Measurements from ENCODE around the gene C6orf118. TPM values are rescaled to one million over a fixed set of nuclear protein-coding genes. Genes with fewer than 3 reads are reported as not detected.
A peak's percentile ranks its signal among the peaks of the same experiment; 100 is the strongest.

C6orf118 gene
- total and polyA plus RNA-seq, 9 donors = 0.87 to 2.1 (median 1.3) TPM

- Histone ChIP-seq H3K4me1 (ENCODE audit: control insufficient read depth, insufficient read depth, low read length) (no peaks in the 10 kb centered on the region), H3K27me3 (ENCODE audit: control insufficient read depth, insufficient read depth, low read length) (no peaks in the 10 kb centered on the region), H3K36me3 (ENCODE audit: control insufficient read depth, insufficient read depth, low read length) (no peaks in the 10 kb centered on the region), H3K9me3 (replicated peaks; ENCODE audit: control insufficient read depth, low read depth, low read length) (no peaks in the 10 kb centered on the region), H3K27ac (ENCODE audit: low read length) (no peak overlapping the region), H3K4me3 (ENCODE audit: low read length) (no peak overlapping the region)
- 67% methylated on average over 9 of the region's 13 CpGs for WGBS (ENCODE audit: insufficient coverage)
- DNase-seq = no peak
Observed at GRCh38 chr6:165300422-165300936, 8.9 kb downstream of the C6orf118 start.

- no CpG with 5 or more reads among the region's 5 CpGs for whole genome bisulfite sequencing (ENCODE audit: insufficient coverage)
- H3K27me3 ChIP-seq (ENCODE audit: control insufficient read depth, insufficient read depth, low read length) = no peaks in the 10 kb centered on the region
- no peak overlapping the region for H3K4me3 ChIP-seq (ENCODE audit: low read length)
- DNase-seq = no peak
- no peaks in the 10 kb centered on the region for H3K36me3 ChIP-seq (ENCODE audit: control insufficient read depth, insufficient read depth, low read length)
- no peaks in the 10 kb centered on the region for H3K9me3 ChIP-seq (replicated peaks; ENCODE audit: control insufficient read depth, low read depth, low read length)
- no peaks in the 10 kb centered on the region for H3K4me1 ChIP-seq (ENCODE audit: control insufficient read depth, insufficient read depth, low read length)
- no peak overlapping the region for H3K27ac ChIP-seq (ENCODE audit: low read length)
Observed at GRCh38 chr6:165298875-165299274, 10.5 kb downstream of the C6orf118 start.

GRCh38 chr6:165298402-165298801, 11.0 kb downstream of the C6orf118 start:
- no peaks in the 10 kb centered on the region for H3K4me1 ChIP-seq (ENCODE audit: control insufficient read depth, insufficient read depth, low read length)
- no peak overlapping the region for H3K4me3 ChIP-seq (ENCODE audit: low read length)
- no peak overlapping the region for H3K27ac ChIP-seq (ENCODE audit: low read length)
- DNase-seq = no peak
- 94% methylated on average over 3 of the region's 6 CpGs for WGBS (ENCODE audit: insufficient coverage)
- H3K36me3 ChIP-seq (ENCODE audit: control insufficient read depth, insufficient read depth, low read length) = no peaks in the 10 kb centered on the region
- no peaks in the 10 kb centered on the region for H3K9me3 ChIP-seq (replicated peaks; ENCODE audit: control insufficient read depth, low read depth, low read length)
- H3K27me3 ChIP-seq (ENCODE audit: control insufficient read depth, insufficient read depth, low read length) = no peaks in the 10 kb centered on the region

GRCh38 chr6:165292657-165293056, 16.7 kb downstream of the C6orf118 start:
- no peaks in the 10 kb centered on the region for H3K4me1 ChIP-seq (ENCODE audit: control insufficient read depth, insufficient read depth, low read length)
- DNase-seq = no peak
- no peaks in the 10 kb centered on the region for H3K36me3 ChIP-seq (ENCODE audit: control insufficient read depth, insufficient read depth, low read length)
- no peaks in the 10 kb centered on the region for H3K9me3 ChIP-seq (replicated peaks; ENCODE audit: control insufficient read depth, low read depth, low read length)
- H3K27me3 ChIP-seq (ENCODE audit: control insufficient read depth, insufficient read depth, low read length) = no peaks in the 10 kb centered on the region
- 68% methylated on average over 5 of the region's 6 CpGs for WGBS (ENCODE audit: insufficient coverage)
- no peak overlapping the region for H3K27ac ChIP-seq (ENCODE audit: low read length)
- no peak overlapping the region for H3K4me3 ChIP-seq (ENCODE audit: low read length)

GRCh38 chr6:165274611-165275010, 34.8 kb downstream of the C6orf118 start:
- H3K4me1 ChIP-seq (ENCODE audit: control insufficient read depth, insufficient read depth, low read length) = no peaks in the 10 kb centered on the region
- WGBS (ENCODE audit: insufficient coverage) = 71% methylated on average over 1 of the region's 3 CpGs
- H3K27ac ChIP-seq (ENCODE audit: low read length) = no peak overlapping the region
- no peaks in the 10 kb centered on the region for H3K9me3 ChIP-seq (replicated peaks; ENCODE audit: control insufficient read depth, low read depth, low read length)
- no peaks in the 10 kb centered on the region for H3K36me3 ChIP-seq (ENCODE audit: control insufficient read depth, insufficient read depth, low read length)
- no peaks in the 10 kb centered on the region for H3K27me3 ChIP-seq (ENCODE audit: control insufficient read depth, insufficient read depth, low read length)
- no peak for DNase-seq
- no peak overlapping the region for H3K4me3 ChIP-seq (ENCODE audit: low read length)

- no peaks in the 10 kb centered on the region for H3K27me3 ChIP-seq (ENCODE audit: control insufficient read depth, insufficient read depth, low read length)
- no peak overlapping the region for H3K27ac ChIP-seq (ENCODE audit: low read length)
- no peak overlapping the region for H3K4me3 ChIP-seq (ENCODE audit: low read length)
- no peaks in the 10 kb centered on the region for H3K9me3 ChIP-seq (replicated peaks; ENCODE audit: control insufficient read depth, low read depth, low read length)
- no peak for DNase-seq
- H3K36me3 ChIP-seq (ENCODE audit: control insufficient read depth, insufficient read depth, low read length) = no peaks in the 10 kb centered on the region
- WGBS (ENCODE audit: insufficient coverage) = 82% methylated on average over 4 of the region's 6 CpGs
- H3K4me1 ChIP-seq (ENCODE audit: control insufficient read depth, insufficient read depth, low read length) = no peaks in the 10 kb centered on the region
Observed at GRCh38 chr6:165272585-165272984, 36.8 kb downstream of the C6orf118 start.

GRCh38 chr6:165268987-165269386, 40.4 kb downstream of the C6orf118 start:
- Histone ChIP-seq H3K4me1 (ENCODE audit: control insufficient read depth, insufficient read depth, low read length) (peaks cover 3% of the 10 kb centered on the region), H3K4me3 (ENCODE audit: low read length) (no peak overlapping the region), H3K9me3 (replicated peaks; ENCODE audit: control insufficient read depth, low read depth, low read length) (no peaks in the 10 kb centered on the region), H3K36me3 (ENCODE audit: control insufficient read depth, insufficient read depth, low read length) (no peaks in the 10 kb centered on the region), H3K27ac (ENCODE audit: low read length) (no peak overlapping the region), H3K27me3 (ENCODE audit: control insufficient read depth, insufficient read depth, low read length) (no peaks in the 10 kb centered on the region)
- 61% methylated on average over 7 of the region's 7 CpGs for WGBS (ENCODE audit: insufficient coverage)
- peak; percentile 5 for DNase-seq

- H3K36me3 ChIP-seq (ENCODE audit: control insufficient read depth, insufficient read depth, low read length) = no peaks in the 10 kb centered on the region
- no peaks in the 10 kb centered on the region for H3K9me3 ChIP-seq (replicated peaks; ENCODE audit: control insufficient read depth, low read depth, low read length)
- DNase-seq = peak; percentile 9
- H3K4me1 ChIP-seq (ENCODE audit: control insufficient read depth, insufficient read depth, low read length) = peaks cover 3% of the 10 kb centered on the region
- no peak overlapping the region for H3K4me3 ChIP-seq (ENCODE audit: low read length)
- H3K27me3 ChIP-seq (ENCODE audit: control insufficient read depth, insufficient read depth, low read length) = no peaks in the 10 kb centered on the region
- 67% methylated on average over 1 of the region's 1 CpG for WGBS (ENCODE audit: insufficient coverage)
- no peak overlapping the region for H3K27ac ChIP-seq (ENCODE audit: low read length)
Observed at GRCh38 chr6:165266621-165267020, 42.8 kb downstream of the C6orf118 start.

- Histone ChIP-seq H3K4me3 (ENCODE audit: low read length) (no peak overlapping the region), H3K4me1 (ENCODE audit: control insufficient read depth, insufficient read depth, low read length) (peaks cover 3% of the 10 kb centered on the region), H3K27ac (ENCODE audit: low read length) (no peak overlapping the region), H3K9me3 (replicated peaks; ENCODE audit: control insufficient read depth, low read depth, low read length) (no peaks in the 10 kb centered on the region), H3K27me3 (ENCODE audit: control insufficient read depth, insufficient read depth, low read length) (no peaks in the 10 kb centered on the region), H3K36me3 (ENCODE audit: control insufficient read depth, insufficient read depth, low read length) (no peaks in the 10 kb centered on the region)
- DNase-seq = peak; percentile 7
- WGBS (ENCODE audit: insufficient coverage) = 63% methylated on average over 5 of the region's 5 CpGs
Observed at GRCh38 chr6:165266191-165266590, 43.2 kb downstream of the C6orf118 start.

GRCh38 chr6:165260462-165260861, 48.9 kb downstream of the C6orf118 start:
- DNase-seq = no peak
- H3K4me3 ChIP-seq (ENCODE audit: low read length) = no peak overlapping the region
- H3K9me3 ChIP-seq (replicated peaks; ENCODE audit: control insufficient read depth, low read depth, low read length) = peaks cover 6% of the 10 kb centered on the region
- WGBS (ENCODE audit: insufficient coverage) = no CpG with 5 or more reads among the region's 2 CpGs
- H3K27me3 ChIP-seq (ENCODE audit: control insufficient read depth, insufficient read depth, low read length) = no peaks in the 10 kb centered on the region
- no peaks in the 10 kb centered on the region for H3K4me1 ChIP-seq (ENCODE audit: control insufficient read depth, insufficient read depth, low read length)
- H3K27ac ChIP-seq (ENCODE audit: low read length) = no peak overlapping the region
- H3K36me3 ChIP-seq (ENCODE audit: control insufficient read depth, insufficient read depth, low read length) = no peaks in the 10 kb centered on the region

GRCh38 chr6:165249808-165250207, 59.6 kb downstream of the C6orf118 start:
- H3K36me3 ChIP-seq (ENCODE audit: control insufficient read depth, insufficient read depth, low read length) = no peaks in the 10 kb centered on the region
- no peak overlapping the region for H3K27ac ChIP-seq (ENCODE audit: low read length)
- H3K4me1 ChIP-seq (ENCODE audit: control insufficient read depth, insufficient read depth, low read length) = peaks cover 2% of the 10 kb centered on the region
- no peaks in the 10 kb centered on the region for H3K27me3 ChIP-seq (ENCODE audit: control insufficient read depth, insufficient read depth, low read length)
- WGBS (ENCODE audit: insufficient coverage) = 60% methylated on average over 3 of the region's 3 CpGs
- no peak overlapping the region for H3K4me3 ChIP-seq (ENCODE audit: low read length)
- DNase-seq = no peak
- H3K9me3 ChIP-seq (replicated peaks; ENCODE audit: control insufficient read depth, low read depth, low read length) = no peaks in the 10 kb centered on the region

Data from muscle of leg (tissue), 11 donors.